GM23338 (cell line): ENCODE measurements around the gene PDIA5. TPM values are rescaled to one million over a fixed set of nuclear protein-coding genes. Genes with fewer than 3 reads are reported as not detected.

Experiments
- ATAC-seq: fragments of 200-7000 bp; cut with Tn5 transposase; 3 replicates; pipeline ENCODE4 v1.9.1; 2020
- DNase-seq: peaks from one replicate; pipeline ENCODE4 v3.0.0-alpha.2; 2015; ENCODE audit warnings: low spot score
- H2AFZ ChIP-seq: fragments of 200-600 bp; sonication (generic); 2 replicates; pipeline ENCODE4 v1.8.0; 2016; ENCODE audit warnings: antibody characterized with exemption, mild to moderate bottlenecking, moderate library complexity
- H3F3A ChIP-seq: fragments of 200-600 bp; sonication (generic); replicated peaks from 2 replicates; pipeline ENCODE4 v1.8.0; 2017; ENCODE audit warnings: antibody characterized with exemption, mixed run types, low read depth
- H3K27ac ChIP-seq: fragments of 200-600 bp; sonication (generic); 2 replicates; pipeline ENCODE4 v1.6.1; 2016; ENCODE audit warnings: low read depth
- H3K27me3 ChIP-seq: fragments of 200-600 bp; sonication (generic); 2 replicates; pipeline ENCODE4 v1.8.0; 2016; ENCODE audit warnings: mild to moderate bottlenecking, mixed run types, moderate library complexity; ENCODE audit not compliant: insufficient read depth
- H3K36me3 ChIP-seq: fragments of 200-600 bp; sonication (generic); 2 replicates; pipeline ENCODE4 v1.8.0; 2016; ENCODE audit warnings: mild to moderate bottlenecking; ENCODE audit not compliant: insufficient read depth
- H3K4me1 ChIP-seq: fragments of 200-600 bp; sonication (generic); 2 replicates; pipeline ENCODE4 v1.8.0; 2016; ENCODE audit warnings: mild to moderate bottlenecking, moderate library complexity; ENCODE audit not compliant: insufficient read depth
- H3K4me2 ChIP-seq: fragments of 200-600 bp; sonication (generic); 2 replicates; pipeline ENCODE4 v1.7.1; 2017; ENCODE audit warnings: mixed run types
- H3K4me3 ChIP-seq: fragments of 200-600 bp; sonication (generic); 2 replicates; pipeline ENCODE4 v1.6.1; 2016; ENCODE audit warnings: mixed run types
- H3K79me2 ChIP-seq: fragments of 200-600 bp; sonication (generic); replicated peaks from 2 replicates; pipeline ENCODE4 v1.8.0; 2017; ENCODE audit warnings: mild to moderate bottlenecking; ENCODE audit not compliant: insufficient read depth
- H3K9me2 ChIP-seq: fragments of 200-600 bp; sonication (generic); 2 replicates; pipeline ENCODE4 v1.8.0; 2017; ENCODE audit not compliant: insufficient read depth
- H4K20me1 ChIP-seq: fragments of 200-600 bp; sonication (generic); replicated peaks from 2 replicates; pipeline ENCODE4 v1.8.0; 2017; ENCODE audit warnings: mild to moderate bottlenecking; ENCODE audit not compliant: insufficient read depth
- H3K27ac Mint-ChIP-seq: 2 replicates; pipeline ENCODE4 v1.8.0; 2020; ENCODE audit warnings: inconsistent platforms, mild to moderate bottlenecking, moderate library complexity, mixed read lengths
- H3K27me3 Mint-ChIP-seq: 3 replicates; pipeline ENCODE4 v1.8.0; 2022; ENCODE audit warnings: low read depth, mild to moderate bottlenecking, moderate library complexity, mixed read lengths, inconsistent platforms; ENCODE audit not compliant: insufficient read depth, poor library complexity
- H3K36me3 Mint-ChIP-seq: 3 replicates; pipeline ENCODE4 v1.8.0; 2021; ENCODE audit warnings: low read depth, mild to moderate bottlenecking, inconsistent platforms, moderate library complexity, mixed read lengths
- H3K4me1 Mint-ChIP-seq: 3 replicates; pipeline ENCODE4 v1.8.0; 2020; ENCODE audit warnings: mild to moderate bottlenecking, inconsistent platforms, mixed read lengths
- H3K4me3 Mint-ChIP-seq: 3 replicates; pipeline ENCODE4 v1.8.0; 2021; ENCODE audit warnings: moderate library complexity, mild to moderate bottlenecking, inconsistent platforms, mixed read lengths
- H3K9me3 Mint-ChIP-seq: 3 replicates; pipeline ENCODE4 v1.8.0; 2020; ENCODE audit warnings: moderate library complexity, mild to moderate bottlenecking, inconsistent platforms, mixed read lengths
- CREB1 ChIP-seq: fragments of 250-450 bp; sonication (Bioruptor Pico); IDR thresholded peaks from 2 replicates; pipeline ENCODE4 v1.5.0; 2020; ENCODE audit warnings: low read depth, mild to moderate bottlenecking, moderate library complexity
- CTCF ChIP-seq, 2 experiments: fragments of 200-600 bp in 1 of 2; sonication (generic) in 1 of 2; conservative IDR thresholded peaks; 2 replicates each; pipeline versions ENCODE4 v1.5.1 to v1.6.1; 2016 to 2017; ENCODE audit warnings: antibody characterized with exemption in 2 of 2, low read depth in 2 of 2, mild to moderate bottlenecking in 2 of 2, moderate library complexity in 1 of 2
- ETS1 ChIP-seq: IDR thresholded peaks from 2 replicates; pipeline ENCODE4 v1.6.1; 2016; ENCODE audit warnings: antibody characterized with exemption
- EZH2 ChIP-seq: fragments of 200-600 bp; sonication (generic); IDR thresholded peaks from one replicate; pipeline ENCODE4 v1.8.0; 2017; ENCODE audit warnings: antibody characterized with exemption, mild to moderate bottlenecking, low read depth; ENCODE audit not compliant: unreplicated experiment
- EZH2phosphoT487 ChIP-seq: fragments of 200-600 bp; sonication (generic); IDR thresholded peaks from one replicate; pipeline ENCODE4 v1.8.1; 2018; ENCODE audit warnings: antibody characterized with exemption; ENCODE audit not compliant: unreplicated experiment
- JUNB ChIP-seq: IDR thresholded peaks from one replicate; pipeline ENCODE4 v1.6.1; 2016; ENCODE audit warnings: antibody characterized with exemption; ENCODE audit not compliant: unreplicated experiment
- NANOG ChIP-seq: IDR thresholded peaks from 2 replicates; pipeline ENCODE4 v1.6.1; 2016; ENCODE audit warnings: antibody characterized with exemption, borderline replicate concordance
- POLR2AphosphoS5 ChIP-seq: IDR thresholded peaks from 2 replicates; pipeline ENCODE4 v1.6.1; 2016; ENCODE audit warnings: antibody characterized with exemption, low read depth
- REST ChIP-seq: IDR thresholded peaks from one replicate; pipeline ENCODE4 v1.6.1; 2018; ENCODE audit warnings: antibody characterized with exemption; ENCODE audit not compliant: unreplicated experiment
- STAT1 ChIP-seq: IDR thresholded peaks from one replicate; pipeline ENCODE4 v1.6.1; 2016; ENCODE audit warnings: antibody characterized with exemption; ENCODE audit not compliant: unreplicated experiment
- ZNF114 ChIP-seq: fragments of 250-450 bp; sonication (Bioruptor Pico); IDR thresholded peaks from 2 replicates; pipeline ENCODE4 v1.5.0; 2020; ENCODE audit warnings: mild to moderate bottlenecking, moderate library complexity
- ZNF331 ChIP-seq: fragments of 250-450 bp; sonication (Bioruptor Pico); IDR thresholded peaks from 2 replicates; pipeline ENCODE4 v1.5.0; 2020; ENCODE audit warnings: low read depth, mild to moderate bottlenecking, moderate library complexity
- ZNF462 ChIP-seq: fragments of 250-450 bp; sonication (Bioruptor Pico); IDR thresholded peaks from 2 replicates; pipeline ENCODE4 v1.5.0; 2020; ENCODE audit warnings: mild to moderate bottlenecking, moderate library complexity
- polyA plus RNA-seq: library from polyadenylated mRNA; unstranded; fragments of >200 nt; fragmentation: Nextera tagmentation; extraction: Ambion mirVana; gene quantifications from 2 replicates; pipeline ENCODE4 v1.2.1, GENCODE V29; 2016
- total RNA-seq: library from RNA; depleted of rRNA; stranded (reverse); fragments of >200 nt; shearing (Covaris generic); gene quantifications from 2 replicates; pipeline ENCODE4 v1.2.3, GENCODE V29; 2014

Gene PDIA5
- total and polyA plus RNA-seq, 2 experiments from 2014 or later: 22.9 to 28.1 TPM

GRCh38 chr3:123105201-123106189 lies 38.7 kb downstream of the PDIA5 start:
- H3K4me3 ChIP-seq: no peak overlapping the region
- Mint-ChIP-seq H3K36me3 (peaks cover 22% of the 10 kb centered on the region), H3K9me3 (no peaks in the 10 kb centered on the region), H3K4me3 (no peak overlapping the region), H3K27ac (no peak overlapping the region), H3K4me1 (no peaks in the 10 kb centered on the region; the same call in 2 of the 3 replicates), H3K27me3 (no peaks in the 10 kb centered on the region)
- H3K79me2 ChIP-seq: no peaks in the 10 kb centered on the region
- no peaks in the 10 kb centered on the region for H3K4me1 ChIP-seq
- peaks cover 22% of the 10 kb centered on the region for H3K36me3 ChIP-seq
- no peak overlapping the region for H3K27ac ChIP-seq
- no peak overlapping the region for H3K4me2 ChIP-seq
- no peaks in the 10 kb centered on the region for H3F3A ChIP-seq
- no peaks in the 10 kb centered on the region for H3K9me2 ChIP-seq
- DNase-seq: no peak
- H2AFZ ChIP-seq: no peak overlapping the region
- H3K27me3 ChIP-seq: no peaks in the 10 kb centered on the region
- no peak for ATAC-seq
- TF ChIP-seq POLR2AphosphoS5: no peak
- TF ChIP-seq JUNB: no peak
- TF ChIP-seq CTCF (conservative IDR thresholded peaks at IDR 0.05; ENCODE audit: low read depth in 2 of 2): no peak
- TF ChIP-seq NANOG: no peak
- no peak for TF ChIP-seq ETS1
- no peak for TF ChIP-seq REST
- TF ChIP-seq EZH2phosphoT487: no peak
- TF ChIP-seq EZH2: no peak
- TF ChIP-seq STAT1: no peak
- TF ChIP-seq ZNF462 (CRISPR knock-in tag): no peak
- no peak for TF ChIP-seq ZNF331
- no peak for TF ChIP-seq CREB1 (CRISPR knock-in tag)
- TF ChIP-seq ZNF114 (CRISPR knock-in tag): no peak
- peaks cover 6% of the 10 kb centered on the region; the same call in 1 of the 2 replicates for H4K20me1 ChIP-seq
